NB4 (cell line): ENCODE data around the gene SLC22A5.

Experiments
- CTCF ChIP-seq: IDR thresholded peaks from one replicate; pipeline ENCODE4 v1.5.1; 2012; ENCODE audit warnings: low read depth, low read length
- MAX ChIP-seq: IDR thresholded peaks from 2 replicates; pipeline ENCODE4 v1.6.1; 2011; ENCODE audit warnings: low read depth, low read length
- MYC ChIP-seq: IDR thresholded peaks from 2 replicates; pipeline ENCODE4 v1.6.1; 2011; ENCODE audit warnings: low read depth, low read length
- POLR2A ChIP-seq: IDR thresholded peaks from 2 replicates; pipeline ENCODE4 v1.6.1; 2011; ENCODE audit warnings: mild to moderate bottlenecking; ENCODE audit not compliant: insufficient read length; ENCODE audit errors: extremely low read depth

- TF ChIP-seq POLR2A: no peak
- TF ChIP-seq CTCF: no peak
- TF ChIP-seq MAX: no peak
- no peak for TF ChIP-seq MYC
These were observed 44.1 kb downstream of the SLC22A5 start for GRCh38 chr5:132413567-132413966.
